NCI-H187 (cell line): ENCODE data around the gene CDH13.

ENCODE experiments used
- DNase-seq, 2 experiments: peaks; one replicate each; lab custom pipeline; 2025; lab: John Stamatoyannopoulos, UW

Gene CDH13

DNA sequence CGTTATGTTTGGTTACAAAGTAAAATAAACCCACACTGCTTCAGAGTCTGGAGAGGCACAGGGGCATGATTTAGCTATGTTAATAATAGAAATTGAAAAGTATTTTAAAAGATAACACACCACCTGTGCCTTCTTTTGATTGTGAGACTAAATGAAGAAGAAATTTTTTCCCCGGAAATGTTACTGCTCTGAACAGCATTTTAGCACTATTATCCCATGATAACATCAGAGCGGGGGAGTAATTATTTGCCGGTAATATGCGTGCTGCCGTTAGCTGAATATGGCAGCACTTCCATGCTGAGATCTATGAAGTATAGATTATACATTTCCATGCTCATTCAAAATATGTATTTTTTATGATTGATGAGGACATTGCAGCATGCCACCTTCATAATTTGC, 680.8 kb downstream of the CDH13 start:
- no peak for DNase-seq

DNA sequence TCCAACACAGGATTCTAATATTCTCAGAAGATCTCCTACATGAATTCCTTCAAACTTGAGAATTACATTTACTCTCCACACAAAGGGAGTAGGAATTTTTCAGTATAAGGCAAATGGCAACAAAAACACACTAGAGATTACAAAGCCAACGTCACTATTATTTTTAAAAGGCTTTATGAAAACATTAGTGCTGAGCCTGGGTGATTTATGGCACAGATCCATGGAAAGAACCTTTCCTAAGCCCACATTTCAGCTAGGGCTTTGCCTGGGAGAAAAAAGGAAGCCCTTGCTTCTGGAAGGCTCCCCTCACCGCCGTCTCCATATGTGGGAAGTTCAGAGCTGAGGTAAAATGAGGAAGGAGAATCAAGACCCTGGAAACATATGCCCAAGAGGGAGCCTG, 681.6 kb downstream of the CDH13 start:
- no peak for DNase-seq

DNA sequence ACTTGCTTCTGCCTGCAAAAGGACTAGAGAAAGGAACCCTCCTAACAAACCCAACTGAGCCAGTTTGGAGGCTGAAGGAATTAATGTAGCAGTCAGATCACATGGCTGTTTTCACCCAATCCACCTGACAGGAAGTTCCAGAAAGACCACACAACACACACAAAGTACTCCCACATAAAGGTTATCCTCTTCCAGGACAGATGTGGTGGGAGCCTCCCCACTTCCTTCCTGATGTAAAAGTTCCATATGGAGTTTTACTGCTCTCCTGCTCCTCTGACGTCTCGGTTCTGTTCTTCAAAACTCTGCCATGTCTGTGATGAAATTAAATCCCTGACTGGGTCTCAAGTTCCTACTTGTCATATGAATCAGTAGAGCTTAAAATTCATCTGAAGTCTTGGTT, 684.0 kb downstream of the CDH13 start:
- DNase-seq = no peak

DNA sequence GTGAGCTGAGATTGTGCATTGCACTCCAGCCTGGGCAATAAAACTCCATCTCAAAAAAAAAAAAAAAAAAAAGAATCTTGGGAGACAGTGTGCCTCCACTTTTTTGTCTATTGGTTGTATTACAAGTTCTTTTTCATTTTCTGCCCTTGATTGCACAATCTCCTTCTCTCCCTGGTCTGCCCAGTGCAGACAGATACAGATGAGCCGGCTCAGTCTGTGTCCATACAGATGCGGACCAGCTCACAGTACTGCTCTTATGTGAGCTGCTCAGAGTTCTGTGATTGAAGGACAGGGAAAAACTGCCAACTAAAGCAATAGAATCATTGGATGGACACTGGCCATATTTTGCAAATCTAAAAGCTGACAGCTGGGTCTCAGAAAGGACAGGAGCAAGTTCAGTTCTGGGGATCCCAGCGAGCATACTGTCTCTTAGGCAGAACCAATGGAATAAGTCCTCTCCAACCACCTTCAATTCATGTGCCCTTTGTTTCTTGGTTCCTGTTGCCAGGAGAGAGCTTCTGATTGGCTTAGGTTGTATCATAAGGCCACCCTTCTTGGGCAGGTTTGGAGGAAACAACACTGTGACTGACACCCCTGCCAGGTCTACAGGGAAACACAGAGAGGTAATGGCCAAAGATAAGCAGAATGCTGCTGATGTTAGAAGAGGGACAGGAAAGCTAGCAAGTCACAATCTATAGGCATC, 685.4 kb downstream of the CDH13 start:
- no peak for DNase-seq

DNA sequence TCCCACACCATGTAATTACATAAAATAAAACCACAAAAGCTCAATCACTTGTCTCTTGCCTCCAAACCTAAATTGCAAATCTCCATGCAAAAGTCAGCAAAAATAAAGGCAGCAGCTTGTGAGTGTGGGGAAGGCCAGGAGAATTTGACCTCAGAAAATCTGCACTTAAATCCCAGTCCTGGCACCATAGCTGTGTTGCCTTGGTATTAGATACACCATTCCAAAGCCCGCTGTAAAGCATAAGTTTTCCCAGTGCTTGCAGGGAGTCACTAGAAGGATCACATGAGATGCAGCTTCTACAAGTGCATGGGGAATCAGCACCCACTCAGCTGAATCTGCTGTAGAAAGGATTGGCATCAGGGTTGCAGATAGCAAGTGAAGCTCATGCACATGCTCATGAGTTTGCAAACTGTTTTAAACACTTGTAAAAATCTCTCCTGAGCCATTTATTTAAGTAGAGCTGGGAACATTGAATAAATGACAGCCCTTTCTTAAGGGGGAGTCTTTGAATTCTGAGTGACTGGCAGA, 686.0 kb downstream of the CDH13 start:
- DNase-seq = no peak

DNA sequence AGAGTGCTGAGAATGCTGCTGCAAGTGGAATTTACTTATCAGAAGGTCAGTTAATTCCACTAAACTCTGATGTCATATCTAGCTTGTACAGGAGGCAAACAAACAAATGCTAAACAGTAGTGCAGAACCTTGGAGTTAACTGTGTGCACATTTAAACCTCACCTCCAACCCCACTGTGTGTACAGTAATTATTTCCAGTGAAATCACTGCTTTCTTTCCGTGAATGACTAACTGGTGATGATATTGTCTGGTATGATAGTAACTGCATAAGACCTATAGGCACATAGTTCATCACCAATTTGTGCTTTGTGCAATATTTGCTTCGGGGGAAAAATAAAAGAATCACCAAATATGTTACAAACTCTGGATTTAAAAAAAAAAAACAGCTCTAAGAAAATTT, 688.5 kb downstream of the CDH13 start:
- DNase-seq = no peak

DNA sequence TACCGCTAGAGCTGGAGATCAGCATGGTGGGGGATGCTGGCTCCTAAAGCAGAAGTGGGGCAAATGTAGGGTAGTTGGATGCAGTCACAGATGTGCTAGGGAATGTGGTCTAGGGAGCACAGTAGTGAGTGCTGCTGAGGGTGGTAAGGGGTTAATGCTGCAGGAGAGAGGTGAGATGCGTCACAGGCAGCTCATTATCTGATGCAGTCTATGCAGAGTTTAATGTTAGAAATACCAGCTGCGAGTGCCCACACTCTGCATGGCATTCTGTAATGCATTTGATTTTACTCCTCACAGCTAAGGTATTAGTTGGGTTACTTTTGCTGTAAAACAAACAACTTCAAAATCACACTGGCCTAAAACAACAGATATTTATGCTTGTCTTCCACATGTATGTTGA, 689.7 kb downstream of the CDH13 start:
- no peak for DNase-seq

DNA sequence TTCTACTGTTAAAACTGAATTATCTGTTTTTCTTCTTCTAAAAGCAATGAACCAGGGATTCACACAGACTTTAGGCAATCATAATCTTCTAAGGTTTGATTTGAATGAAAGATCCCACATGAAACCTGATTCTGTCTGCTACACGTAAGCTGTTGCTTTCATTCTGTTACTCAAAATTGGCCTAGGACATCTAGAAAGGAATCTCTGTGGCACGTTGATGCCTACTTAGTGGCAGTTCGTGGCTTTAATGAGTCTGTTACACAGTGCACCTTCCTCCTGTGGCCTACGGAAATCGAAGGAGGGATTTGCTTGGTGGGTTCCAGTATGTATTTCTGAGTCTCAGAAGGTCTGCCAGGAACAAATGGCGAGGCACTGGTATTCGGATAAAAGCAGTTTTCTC, 691.6 kb downstream of the CDH13 start:
- no peak for DNase-seq

DNA sequence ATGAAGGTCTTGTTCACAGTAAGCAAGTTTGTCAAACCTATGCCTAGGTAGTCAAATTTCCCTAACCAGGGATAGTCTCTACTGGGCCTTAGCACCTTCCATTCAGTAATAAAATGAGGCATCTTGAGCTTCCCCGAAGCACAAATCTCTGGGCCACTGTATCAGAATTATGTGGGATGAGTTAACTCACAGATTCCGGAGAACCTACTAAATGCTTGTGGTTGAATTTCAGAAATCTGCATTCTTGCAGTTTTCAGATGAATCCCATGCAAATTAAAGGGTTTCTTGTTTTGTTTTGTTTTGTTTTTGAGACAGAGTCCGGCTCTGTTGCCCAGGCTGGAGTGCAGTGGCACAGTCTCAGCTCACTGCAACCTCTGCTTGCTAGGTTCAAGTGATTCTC, 702.2 kb downstream of the CDH13 start:
- DNase-seq = no peak

DNA sequence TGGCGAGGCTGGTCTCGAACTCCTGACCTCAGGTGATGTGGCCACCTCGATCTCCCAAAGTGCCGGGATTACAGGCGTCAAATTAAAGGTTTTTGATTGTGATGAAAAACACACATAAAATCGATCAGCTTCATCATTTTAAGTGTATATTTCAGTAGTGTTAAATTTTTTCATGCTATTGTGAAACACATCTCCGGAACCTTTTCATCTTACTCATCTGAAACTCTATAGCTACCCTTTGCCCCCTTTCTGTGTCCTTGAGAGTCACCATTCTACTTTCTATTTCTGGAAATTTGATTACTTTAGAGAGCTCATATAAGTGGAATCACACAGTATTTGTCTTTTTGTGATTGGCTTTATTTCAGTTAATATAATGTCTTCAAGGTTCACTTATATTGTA, 702.7 kb downstream of the CDH13 start:
- no peak for DNase-seq

DNA sequence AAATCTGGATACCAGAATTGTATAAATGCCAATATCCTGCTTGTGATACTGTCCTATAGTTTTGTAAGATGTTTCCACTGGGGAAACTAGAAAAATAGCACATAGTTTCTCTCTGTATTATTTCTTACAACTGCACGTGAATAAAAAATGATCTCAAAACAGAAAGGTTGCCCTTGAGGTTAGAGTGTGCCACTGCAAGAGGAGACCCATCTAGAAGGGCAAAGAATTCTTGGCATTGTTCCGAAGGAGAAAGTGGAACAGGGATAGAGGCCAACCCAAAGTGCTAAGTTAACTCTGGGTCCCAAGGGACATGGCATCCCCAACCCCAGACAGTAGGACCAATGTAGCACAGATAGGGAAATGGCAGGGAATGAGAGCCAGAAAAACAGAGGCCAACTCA, 703.5 kb downstream of the CDH13 start:
- DNase-seq = no peak

DNA sequence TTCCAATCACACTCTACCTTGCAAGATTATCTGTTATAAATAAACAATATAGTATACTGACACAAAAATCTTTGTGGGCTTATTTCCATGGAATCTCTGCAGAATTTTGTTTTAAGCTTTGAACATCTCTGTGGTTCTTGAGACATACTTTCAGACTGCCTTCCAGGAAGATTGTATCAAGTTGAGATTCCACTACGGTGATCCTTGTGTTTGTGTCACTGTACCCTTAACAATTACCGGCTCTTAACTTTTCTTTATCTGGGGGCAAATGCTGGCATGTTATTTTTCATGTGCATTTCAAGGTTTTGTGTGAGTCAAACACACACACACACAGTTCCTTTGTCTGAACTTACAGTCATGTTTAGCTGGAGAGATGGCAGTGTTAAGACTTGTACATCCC, 708.3 kb downstream of the CDH13 start:
- DNase-seq = no peak

DNA sequence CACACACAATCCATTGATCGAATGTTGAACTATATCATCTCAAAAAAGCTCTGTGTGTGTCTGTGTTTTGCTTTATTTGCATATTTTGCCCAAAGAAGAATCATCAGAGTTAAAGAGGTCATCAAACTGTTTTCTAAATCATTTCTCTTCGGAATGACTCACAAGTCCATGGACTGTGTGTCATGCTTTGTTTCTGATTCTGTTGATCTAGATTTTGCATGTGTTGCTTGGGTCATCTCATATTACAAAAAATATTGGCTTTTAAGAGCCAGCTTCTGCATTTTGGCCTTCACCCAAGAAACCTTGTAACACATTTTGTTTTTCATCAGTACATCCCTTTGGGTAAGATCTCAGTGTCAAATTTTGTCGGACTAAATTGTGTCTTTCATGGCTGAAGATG, 709.8 kb downstream of the CDH13 start:
- no peak for DNase-seq

DNA sequence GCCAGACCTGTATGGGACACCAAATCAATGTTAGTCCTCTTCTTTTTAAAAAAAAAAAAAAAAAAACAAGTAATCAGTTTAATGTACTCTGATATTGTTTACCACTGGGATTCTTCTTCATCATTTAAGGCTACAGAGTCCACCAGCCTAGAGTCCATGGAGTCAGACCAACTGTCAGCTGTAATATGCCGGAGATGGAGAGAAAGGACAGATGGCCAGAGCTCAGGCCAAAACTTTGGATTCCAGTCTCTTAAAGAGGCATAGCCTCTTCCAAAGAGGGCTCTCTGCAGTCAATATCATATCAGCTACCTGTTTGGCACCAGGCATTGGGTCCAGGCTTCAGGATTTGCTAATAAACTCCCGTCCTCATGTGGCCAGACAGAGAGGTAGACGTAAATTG, 711.4 kb downstream of the CDH13 start:
- no peak for DNase-seq

DNA sequence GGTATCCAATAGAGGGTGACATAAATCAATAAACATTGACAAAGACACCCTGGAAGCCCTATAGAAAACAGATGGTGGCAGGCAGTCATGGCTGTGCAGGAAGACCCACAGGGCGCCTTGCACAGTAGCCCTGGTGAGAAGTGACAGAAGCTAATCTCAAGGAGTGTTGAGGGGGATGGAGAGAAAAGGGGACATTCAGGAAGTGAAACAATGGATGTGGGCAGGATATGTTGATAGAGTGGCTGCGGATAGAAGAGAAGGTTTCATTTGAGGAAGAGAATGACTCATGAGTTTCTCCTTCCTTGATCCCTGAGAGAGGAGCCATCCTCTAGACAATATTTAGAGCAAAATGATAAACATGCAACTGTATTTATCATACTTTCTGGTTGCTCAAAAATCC, 712.2 kb downstream of the CDH13 start:
- no peak for DNase-seq

DNA sequence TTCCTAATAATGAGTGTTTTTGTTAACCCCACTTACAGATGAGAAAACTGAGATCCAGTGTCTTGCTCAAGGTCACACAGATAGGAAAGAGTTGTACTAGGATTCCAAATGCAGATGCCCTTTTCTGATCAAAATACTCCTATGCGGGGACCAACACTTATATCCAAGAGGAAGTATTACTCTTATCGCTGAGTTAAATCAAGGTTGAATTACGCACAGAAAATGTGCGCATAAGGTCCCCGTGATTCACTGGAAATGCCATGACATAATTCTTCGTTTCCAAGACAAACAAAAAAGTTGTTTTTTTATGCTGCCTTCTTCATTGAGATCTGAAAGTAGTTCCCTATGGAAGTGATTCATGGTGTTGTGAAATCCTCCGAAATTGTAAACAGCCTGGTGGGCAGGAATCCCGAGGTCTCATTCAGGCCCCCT, 717.2 kb downstream of the CDH13 start:
- no peak for DNase-seq

DNA sequence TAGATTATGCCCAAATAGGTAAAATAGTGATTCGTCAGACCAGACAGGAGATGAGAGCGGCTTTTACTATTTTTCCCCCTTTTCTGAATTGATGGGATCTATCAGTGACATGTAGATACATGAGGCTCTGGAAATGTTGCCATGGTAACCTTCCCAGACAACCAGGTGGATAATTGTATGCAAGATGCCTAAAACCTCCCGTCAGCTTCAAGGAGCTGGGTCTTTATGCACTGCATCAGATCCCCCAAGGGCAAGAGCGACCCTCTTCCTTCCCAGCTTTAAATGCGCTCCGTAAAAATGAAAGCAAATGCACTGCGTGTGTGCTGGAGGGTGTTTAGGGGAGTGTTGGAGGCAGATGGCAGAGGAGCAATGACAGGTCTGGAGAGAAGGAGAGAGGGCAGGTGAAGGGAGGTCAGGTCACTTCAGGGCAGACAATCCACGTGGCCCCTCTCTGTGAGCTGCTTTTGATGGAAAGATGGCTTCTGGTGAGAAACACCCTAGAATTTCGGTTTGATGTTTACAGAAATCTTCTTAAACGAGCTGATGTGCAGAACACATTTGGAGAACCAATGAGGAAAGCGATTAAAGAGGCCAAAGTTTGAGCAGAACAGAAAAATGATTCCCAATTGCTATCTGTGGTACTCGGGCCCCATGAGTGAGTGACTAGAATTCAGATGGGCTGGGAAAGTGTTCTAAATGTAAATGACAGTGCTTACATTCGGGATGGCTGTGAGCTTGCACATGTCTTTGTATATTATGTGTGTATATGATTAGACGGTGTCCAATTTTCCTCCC, 719.3 kb downstream of the CDH13 start:
- DNase-seq = no peak

DNA sequence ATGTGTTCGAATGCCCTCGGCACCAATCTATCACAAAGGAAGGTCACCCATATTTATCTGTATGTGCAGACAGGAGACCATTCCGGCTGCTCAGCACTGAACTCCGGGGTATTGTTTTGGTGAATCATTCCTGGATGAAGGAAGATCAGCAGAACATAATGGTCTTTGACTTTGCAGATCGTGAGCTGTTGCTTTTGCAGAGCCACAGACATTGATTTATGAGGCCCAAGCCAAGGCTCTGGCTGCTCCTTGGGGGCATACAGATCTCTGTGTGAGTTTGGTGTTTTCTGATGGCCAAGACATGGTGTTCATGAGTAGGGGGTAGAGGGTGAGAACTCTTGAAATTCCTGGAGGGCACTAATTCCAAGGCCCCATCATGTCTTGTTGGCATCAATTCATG, 722.2 kb downstream of the CDH13 start:
- no peak for DNase-seq

DNA sequence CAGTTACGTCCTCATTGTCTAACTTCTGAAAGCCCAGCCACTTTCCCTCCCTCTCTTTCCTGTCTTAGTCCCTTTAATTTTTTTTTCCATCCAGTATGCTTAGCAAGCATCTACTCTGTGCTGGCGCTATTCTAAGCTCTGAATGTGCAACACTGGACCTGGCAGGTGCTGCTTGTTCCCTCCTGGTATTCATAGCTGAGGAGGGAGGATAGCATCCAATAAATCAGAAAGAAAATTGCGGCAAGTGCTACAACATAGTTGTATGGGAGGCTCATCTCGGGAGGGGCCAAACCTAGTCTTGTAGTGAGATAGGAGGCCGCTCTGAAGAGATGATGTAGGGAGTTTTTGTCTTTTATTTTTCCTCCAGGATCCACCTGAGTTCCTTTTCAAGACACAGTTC, 723.7 kb downstream of the CDH13 start:
- DNase-seq = no peak

DNA sequence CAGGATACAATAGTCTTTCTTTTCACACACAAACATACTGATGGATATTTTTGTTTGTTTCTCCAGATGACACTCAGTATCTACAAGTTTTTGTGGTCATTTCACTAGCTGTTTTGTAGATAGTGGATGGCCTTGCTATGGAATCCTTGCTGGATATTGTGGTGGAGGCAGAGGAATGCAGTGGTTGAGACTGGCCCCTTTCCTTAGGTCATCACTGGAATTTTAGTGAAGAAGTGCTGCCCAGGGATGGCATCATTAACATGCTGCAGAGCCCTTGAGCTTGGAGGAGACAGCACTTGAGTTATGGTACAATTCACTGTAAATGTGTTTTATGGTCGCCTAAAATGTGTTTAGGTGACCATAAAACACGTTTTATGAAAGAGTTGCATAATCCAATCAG, 725.1 kb downstream of the CDH13 start:
- DNase-seq = no peak

DNA sequence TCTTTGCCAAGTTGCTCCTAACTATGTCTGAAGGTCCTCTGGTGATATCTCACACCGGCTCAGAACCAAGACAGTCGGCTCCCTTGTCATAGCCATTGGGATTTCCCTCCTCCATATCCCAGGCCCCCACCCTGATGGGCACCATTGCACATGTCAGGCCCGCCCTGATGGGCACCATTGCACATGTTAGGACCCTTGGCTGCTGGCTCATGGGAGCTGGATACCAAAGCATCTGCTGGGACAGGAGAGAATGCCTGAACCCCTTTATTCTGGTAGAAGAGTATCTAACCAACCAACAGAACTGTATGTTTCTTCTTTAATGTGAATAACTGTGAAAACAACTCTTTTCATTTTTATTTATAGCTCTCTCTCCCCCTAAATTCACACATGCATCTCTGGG, 726.5 kb downstream of the CDH13 start:
- no peak for DNase-seq

DNA sequence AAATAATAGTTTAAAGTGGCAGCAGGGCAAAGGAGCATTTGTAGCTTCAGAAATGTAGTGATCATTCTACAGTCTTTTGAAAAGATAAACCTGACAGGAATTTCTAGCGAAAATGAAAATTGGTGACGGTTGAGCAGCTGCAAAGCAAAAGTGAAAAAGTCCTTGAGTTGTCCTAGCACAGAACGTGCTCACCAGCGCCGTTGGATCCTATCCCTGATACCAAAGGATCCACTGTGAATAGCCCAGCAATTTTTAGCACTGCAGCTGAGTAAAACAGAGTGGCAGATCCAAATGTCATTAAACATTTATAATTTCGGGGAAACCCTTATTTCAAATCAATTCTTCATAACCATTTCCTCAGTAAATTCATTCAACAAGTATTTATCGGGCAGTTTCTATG, 727.2 kb downstream of the CDH13 start:
- DNase-seq = no peak

DNA sequence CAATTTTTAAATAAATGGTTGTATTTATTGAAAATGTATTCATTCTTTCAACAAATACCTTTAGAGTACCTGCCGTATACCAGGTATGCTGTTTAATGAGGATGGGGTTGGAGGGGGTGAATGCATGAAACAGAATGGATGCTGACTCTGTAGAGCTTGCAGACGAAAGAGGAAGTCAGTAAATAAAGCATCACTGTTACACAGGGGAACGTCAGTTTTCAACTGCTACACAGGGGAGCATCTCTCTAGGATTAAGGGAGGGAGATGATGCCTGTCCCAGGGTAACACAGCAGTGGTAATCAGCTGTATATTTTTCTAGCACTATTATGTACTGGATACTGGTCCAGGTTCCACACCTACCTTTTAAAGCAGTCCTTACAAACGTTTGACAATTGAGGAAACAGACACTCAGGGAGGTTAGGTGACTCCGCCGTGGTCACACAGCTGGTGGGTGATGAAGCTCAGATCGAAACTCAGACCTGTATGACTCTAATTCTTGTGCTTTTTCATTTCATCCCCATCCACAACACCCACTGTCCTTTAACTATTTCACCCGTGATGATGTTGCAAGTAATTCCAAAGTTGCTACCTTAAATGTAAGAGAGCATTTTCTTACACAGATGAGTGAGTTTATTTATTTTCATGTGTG, 728.9 kb downstream of the CDH13 start:
- DNase-seq = no peak
